C4-2B (cell line): Measurements from ENCODE around the gene SIL1.
A peak's percentile ranks its signal among the peaks of the same experiment; 100 is the strongest.

Experiments
- H3K27ac ChIP-seq: fragments of 450-650 bp; 2 replicates; pipeline ENCODE4 v1.5.1; 2017
- ZFX ChIP-seq: fragments of 450-650 bp; IDR thresholded peaks from 2 replicates; pipeline ENCODE4 v1.6.1; 2017
- TF ChIP-seq, protein P1 (sequence below): fragments of 450-650 bp; conservative IDR thresholded peaks from 2 replicates; pipeline ENCODE4 v1.5.1; 2017; ENCODE audit warnings: mild to moderate bottlenecking

Gene SIL1

GRCh38 chr5:139156814-139157213, 41.4 kb downstream of the SIL1 start:
- H3K27ac ChIP-seq, result no peak overlapping the region
- TF ChIP-seq, protein P1, sequence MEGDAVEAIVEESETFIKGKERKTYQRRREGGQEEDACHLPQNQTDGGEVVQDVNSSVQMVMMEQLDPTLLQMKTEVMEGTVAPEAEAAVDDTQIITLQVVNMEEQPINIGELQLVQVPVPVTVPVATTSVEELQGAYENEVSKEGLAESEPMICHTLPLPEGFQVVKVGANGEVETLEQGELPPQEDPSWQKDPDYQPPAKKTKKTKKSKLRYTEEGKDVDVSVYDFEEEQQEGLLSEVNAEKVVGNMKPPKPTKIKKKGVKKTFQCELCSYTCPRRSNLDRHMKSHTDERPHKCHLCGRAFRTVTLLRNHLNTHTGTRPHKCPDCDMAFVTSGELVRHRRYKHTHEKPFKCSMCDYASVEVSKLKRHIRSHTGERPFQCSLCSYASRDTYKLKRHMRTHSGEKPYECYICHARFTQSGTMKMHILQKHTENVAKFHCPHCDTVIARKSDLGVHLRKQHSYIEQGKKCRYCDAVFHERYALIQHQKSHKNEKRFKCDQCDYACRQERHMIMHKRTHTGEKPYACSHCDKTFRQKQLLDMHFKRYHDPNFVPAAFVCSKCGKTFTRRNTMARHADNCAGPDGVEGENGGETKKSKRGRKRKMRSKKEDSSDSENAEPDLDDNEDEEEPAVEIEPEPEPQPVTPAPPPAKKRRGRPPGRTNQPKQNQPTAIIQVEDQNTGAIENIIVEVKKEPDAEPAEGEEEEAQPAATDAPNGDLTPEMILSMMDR, result no peak
- no peak for TF ChIP-seq ZFX

GRCh38 chr5:139155333-139155732, 42.8 kb downstream of the SIL1 start:
- H3K27ac ChIP-seq, result no peak overlapping the region
- TF ChIP-seq, protein P1, result no peak
- TF ChIP-seq ZFX, result no peak

DNA sequence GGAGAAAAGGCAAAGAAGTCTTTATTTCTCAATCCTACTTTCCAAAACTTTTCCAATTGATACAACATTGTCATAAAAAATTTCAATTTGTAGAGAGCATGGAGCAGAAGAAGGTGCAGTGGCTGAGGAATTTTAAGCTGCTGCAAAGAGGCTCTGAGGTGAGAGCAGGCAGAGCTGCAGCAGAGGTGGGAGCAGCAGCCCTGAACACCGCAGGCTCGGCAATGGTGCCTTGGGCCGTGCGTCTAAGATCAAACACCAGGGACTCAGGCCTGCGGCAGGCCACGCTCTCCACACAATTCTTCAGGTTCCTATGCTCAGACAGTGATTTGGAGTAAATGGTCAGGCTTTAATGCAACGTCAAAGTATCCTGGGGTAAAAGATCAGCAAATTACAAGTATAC, 46.3 kb downstream of the SIL1 start:
- no peak overlapping the region for H3K27ac ChIP-seq
- no peak for TF ChIP-seq ZFX
- TF ChIP-seq, protein P1, result no peak

GRCh38 chr5:139150367-139150999, 47.7 kb downstream of the SIL1 start:
- H3K27ac ChIP-seq, result peak overlapping the region; percentile 7; the same call in 1 of the 2 replicates
- no peak for TF ChIP-seq ZFX
- TF ChIP-seq, protein P1, result no peak

DNA sequence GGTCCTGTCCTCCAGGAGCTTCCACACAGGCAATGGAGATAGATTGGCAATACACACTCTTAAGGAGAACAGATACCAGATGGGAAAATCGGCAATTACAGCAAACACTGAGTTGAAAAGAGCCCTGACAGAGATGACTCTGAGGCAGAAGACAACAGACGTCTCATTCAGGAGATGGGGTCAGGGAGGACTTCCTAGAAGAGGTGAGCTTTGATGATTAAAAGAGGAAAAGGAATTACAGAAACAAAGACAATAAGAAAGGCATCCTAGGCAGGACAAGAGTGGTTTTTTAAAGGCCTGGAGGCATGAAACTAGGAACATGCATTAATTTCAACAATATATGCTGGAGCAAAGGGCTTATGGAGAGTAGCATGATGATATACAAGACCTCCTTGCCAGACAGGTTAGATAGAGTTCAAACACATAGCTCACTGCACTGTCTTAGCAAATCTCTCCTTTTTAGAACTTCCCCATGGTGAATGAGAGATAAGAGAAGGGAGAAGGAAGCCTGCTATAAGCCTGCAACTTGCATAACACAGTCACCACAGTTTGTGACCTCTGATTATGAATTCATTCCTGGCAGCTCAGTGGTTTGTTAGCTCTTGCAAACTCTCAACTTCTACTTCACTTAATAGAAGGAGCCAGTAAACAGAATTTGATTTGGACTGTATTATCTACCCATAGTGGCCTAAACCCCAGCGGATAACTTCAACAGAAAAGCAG, 48.5 kb downstream of the SIL1 start:
- H3K27ac ChIP-seq, result peak overlapping the region; percentile 89; the same call in 1 of the 2 replicates
- TF ChIP-seq, protein P1, result peak; percentile 11
- no peak for TF ChIP-seq ZFX

GRCh38 chr5:139148986-139149385, 49.2 kb downstream of the SIL1 start:
- no peak for TF ChIP-seq ZFX
- TF ChIP-seq, protein P1, result peak; percentile 29; the same call in 1 of the 2 replicates
- peak overlapping the region; percentile 89 for H3K27ac ChIP-seq

DNA sequence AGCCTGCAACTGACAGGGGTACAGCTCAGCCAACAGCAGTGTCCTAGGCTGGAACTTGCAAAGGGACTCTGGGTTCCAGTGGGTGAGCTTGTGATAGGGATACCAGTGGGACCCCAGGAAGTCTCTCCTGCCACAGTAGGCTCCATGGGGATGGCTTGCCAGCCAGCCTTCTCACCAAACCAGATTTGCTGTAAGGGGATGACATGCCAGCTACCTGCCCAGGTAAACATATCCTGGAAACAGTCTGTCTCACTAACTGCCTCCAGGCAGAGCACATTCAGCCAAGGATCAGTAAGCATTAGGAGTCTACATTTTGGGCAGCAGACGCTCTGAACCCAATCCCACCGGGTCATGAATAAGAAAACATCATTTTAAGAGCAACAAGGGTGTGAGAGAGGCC, 49.9 kb downstream of the SIL1 start:
- TF ChIP-seq ZFX, result no peak
- TF ChIP-seq, protein P1, result no peak
- H3K27ac ChIP-seq, result peak overlapping the region; percentile 89
